Measurements from ENCODE around the gene TPRG1.
A peak's percentile ranks its signal among the peaks of the same experiment; 100 is the strongest.

DNA sequence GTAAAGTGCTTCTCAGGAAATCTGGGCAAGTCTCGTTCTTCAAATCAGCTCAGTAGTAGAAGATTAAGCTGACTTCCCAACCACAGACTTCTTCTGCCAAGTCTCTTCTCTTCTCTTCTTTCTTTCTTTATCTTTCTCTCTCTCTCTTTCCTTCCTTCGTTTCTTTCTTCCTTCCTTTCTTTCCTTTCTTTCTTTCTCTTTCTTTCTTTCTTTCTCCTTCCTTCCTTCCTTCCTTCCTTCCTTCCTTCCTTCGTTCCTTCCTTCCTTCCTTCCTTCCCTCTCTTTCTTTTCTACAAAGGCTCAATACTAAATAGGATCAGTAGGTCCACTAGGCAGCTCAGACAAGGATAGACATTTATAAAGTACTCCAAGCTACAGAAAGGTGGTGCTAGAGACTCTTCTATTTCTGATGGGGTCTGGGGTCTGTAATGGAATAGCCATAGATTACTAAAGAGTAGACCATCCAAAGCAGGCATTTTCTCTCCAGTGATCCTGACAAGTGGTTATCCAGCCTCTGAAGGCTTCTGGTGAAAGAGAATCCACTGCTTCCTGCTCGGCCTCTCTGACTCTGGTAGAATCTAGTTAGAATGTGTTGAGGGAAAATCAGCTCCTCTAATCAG is 100.8 kb downstream of the TPRG1 start:
- TF ChIP-seq, protein P1, sequence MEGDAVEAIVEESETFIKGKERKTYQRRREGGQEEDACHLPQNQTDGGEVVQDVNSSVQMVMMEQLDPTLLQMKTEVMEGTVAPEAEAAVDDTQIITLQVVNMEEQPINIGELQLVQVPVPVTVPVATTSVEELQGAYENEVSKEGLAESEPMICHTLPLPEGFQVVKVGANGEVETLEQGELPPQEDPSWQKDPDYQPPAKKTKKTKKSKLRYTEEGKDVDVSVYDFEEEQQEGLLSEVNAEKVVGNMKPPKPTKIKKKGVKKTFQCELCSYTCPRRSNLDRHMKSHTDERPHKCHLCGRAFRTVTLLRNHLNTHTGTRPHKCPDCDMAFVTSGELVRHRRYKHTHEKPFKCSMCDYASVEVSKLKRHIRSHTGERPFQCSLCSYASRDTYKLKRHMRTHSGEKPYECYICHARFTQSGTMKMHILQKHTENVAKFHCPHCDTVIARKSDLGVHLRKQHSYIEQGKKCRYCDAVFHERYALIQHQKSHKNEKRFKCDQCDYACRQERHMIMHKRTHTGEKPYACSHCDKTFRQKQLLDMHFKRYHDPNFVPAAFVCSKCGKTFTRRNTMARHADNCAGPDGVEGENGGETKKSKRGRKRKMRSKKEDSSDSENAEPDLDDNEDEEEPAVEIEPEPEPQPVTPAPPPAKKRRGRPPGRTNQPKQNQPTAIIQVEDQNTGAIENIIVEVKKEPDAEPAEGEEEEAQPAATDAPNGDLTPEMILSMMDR (conservative IDR thresholded peaks at IDR 0.05 in 1 of 2, IDR thresholded peaks at IDR 0.05 in 1 of 2; ENCODE audit: low read depth in 1 of 2, low read length in 2 of 2) = peak; percentile 14 to 30
- TF ChIP-seq EZH2 (IDR thresholded peaks at IDR 0.05; ENCODE audit: low read length, missing control alignments) = no peak

Data from fibroblast of lung (primary cell).